SK-N-MC (cell line): ENCODE results near the gene DGKI.

Experiments used
- EZH2 ChIP-seq: fragments of 200-600 bp; sonication (generic); IDR thresholded peaks from one replicate; pipeline ENCODE4 v1.6.1; 2017; ENCODE audit warnings: antibody characterized with exemption
- POLR2AphosphoS5 ChIP-seq: IDR thresholded peaks from 2 replicates; pipeline ENCODE4 v1.6.1; 2012; ENCODE audit warnings: mild to moderate bottlenecking, low read depth, low read length, borderline replicate concordance

DNA sequence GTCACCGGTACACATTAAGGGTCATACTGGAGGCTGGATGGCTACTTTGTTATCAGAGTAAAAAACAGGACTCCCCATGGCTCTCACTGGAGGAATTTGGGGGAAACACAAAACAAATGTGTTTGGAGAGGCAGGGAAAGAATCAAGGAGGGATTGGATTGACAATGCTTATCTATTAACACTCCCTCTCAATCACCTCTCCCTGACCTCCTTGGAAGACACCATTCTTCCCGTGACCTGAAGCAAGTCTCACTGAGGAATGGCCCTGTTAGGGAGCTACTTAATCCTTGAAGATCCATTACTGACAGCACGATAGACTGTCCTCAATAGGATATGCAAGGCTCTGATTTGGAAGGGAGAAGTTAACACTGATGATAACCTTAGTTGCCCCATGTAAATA lies 261.2 kb downstream of the DGKI start:
- no peak for TF ChIP-seq EZH2
- no peak for TF ChIP-seq POLR2AphosphoS5
